HG03520 (cell line): ENCODE measurements around the gene CCDC51.
"Not testable (repeated sequence)": the region's sequence is repeated elsewhere in the genome, so short reads cannot be mapped to it uniquely, and the experiment has no call there.

Source experiments
- ATAC-seq: cut with Tn5 transposase; IDR thresholded peaks from one replicate; pipeline ENCODE4 v1.9.1; 2021; ENCODE audit warnings: mild to moderate bottlenecking, moderate library complexity; ENCODE audit not compliant: unreplicated experiment

Gene CCDC51

DNA sequence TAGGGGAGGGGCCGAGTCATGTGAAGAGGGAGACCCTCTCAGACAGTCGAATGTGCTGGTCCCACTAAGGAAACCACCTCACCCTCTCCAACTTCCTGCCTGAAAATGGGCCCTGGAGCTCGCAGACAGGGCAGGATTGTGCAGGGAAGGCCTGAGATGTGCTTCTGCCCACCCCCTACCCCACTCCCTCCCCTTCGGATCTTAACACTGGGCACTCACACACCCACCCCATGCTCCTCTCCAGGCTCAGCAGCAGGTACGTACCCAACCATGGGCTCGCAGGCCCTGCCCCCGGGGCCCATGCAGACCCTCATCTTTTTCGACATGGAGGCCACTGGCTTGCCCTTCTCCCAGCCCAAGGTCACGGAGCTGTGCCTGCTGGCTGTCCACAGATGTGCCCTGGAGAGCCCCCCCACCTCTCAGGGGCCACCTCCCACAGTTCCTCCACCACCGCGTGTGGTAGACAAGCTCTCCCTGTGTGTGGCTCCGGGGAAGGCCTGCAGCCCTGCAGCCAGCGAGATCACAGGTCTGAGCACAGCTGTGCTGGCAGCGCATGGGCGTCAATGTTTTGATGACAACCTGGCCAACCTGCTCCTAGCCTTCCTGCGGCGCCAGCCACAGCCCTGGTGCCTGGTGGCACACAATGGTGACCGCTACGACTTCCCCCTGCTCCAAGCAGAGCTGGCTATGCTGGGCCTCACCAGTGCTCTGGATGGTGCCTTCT, 26.6 kb upstream of the CCDC51 start:
- peak; percentile 2 for ATAC-seq

DNA sequence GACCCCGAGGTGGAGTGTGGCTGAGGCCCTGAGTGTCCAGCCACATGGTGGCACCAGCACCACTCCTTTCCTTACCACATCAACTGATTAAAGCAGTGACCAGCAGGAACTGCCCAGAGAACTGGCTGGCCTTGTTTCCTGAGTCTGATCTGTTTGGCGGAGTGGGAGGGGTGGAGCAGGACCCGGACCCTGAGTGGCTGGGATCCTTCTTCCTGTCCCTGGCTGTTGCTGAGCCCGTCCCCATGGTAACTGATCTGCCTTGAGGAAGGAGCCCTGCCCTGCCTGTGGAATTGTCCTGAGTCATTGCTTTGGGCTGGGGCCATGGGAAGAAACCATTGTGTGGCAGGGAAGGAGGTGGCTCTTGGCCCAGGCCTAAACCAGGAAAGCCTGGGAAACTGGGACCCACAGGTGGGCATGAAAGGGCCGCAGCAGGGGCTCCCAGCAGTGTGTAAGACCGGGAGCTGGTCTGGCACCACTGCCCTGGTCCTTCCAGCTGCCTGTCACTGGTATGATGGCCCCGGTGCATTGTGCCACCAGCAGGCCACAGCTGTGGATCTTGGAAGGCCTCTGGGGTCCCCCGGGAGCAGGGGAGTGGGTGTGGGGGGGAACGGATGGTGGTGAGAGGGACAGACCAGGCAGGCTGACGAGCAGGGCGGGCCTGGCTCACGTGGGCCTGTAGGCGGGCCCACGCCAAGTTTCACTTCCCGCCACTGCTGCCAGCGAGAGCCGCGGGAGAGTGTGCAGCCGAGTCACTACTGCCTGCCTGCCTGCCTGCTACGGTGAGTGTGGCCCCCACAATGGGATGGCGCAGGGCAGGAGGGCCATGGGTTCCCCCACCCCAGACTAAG, 25.8 kb upstream of the CCDC51 start:
- ATAC-seq = peak; percentile 73

DNA sequence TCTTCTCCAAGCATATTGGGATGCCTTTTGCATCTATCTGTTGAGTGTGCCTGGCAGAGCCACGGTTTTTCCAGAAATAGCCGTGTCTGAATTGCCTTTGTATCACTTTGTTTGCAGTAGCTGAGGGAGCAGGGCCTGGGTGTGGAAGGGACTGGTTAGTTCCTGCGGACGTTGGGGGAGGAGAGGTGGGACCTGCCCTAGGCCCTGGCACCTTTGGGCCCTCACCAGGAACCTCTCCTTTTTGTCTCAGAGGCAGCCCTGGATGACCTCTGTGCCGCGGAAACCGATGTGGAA, 25.3 kb upstream of the CCDC51 start:
- ATAC-seq = no peak

DNA sequence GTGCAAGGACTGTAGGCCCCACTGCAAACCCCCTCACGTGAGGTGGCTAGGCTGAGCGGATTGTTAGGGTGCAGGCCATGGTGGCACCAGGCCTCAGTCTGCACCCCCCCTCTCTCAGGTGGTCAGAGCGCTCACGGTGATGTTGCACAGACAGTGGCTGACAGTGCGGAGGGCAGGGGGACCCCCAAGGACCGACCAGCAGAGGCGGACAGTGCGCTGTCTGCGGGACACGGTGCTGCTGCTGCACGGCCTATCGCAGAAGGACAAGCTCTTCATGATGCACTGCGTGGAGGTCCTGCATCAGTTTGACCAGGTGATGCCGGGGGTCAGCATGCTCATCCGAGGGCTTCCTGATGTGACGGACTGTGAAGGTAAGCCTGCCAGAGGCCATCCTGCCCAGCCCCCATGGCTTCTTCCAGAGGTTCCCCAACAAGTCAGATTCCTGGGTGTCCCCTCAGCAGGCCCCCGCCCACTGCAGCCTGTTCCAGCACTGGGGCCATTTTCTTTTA, 24.8 kb upstream of the CCDC51 start:
- ATAC-seq = no peak

DNA sequence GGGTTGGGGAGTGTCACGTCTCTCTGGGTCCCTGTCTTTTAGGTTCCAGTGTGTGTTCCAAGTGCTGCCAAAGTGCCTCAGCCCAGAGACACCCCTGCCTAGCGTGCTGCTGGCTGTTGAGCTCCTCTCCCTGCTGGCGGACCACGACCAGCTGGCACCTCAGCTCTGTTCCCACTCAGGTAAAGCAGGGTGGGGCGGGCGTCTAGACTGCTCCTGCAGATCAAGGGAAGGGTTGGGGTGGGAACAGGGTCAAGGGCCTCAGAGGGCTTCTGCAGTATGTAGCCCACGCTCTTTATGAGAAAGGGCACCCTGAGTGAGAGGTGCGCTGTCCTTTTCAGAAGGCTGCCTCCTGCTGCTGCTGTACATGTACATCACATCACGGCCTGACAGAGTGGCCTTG, 23.8 kb upstream of the CCDC51 start:
- no peak for ATAC-seq

DNA sequence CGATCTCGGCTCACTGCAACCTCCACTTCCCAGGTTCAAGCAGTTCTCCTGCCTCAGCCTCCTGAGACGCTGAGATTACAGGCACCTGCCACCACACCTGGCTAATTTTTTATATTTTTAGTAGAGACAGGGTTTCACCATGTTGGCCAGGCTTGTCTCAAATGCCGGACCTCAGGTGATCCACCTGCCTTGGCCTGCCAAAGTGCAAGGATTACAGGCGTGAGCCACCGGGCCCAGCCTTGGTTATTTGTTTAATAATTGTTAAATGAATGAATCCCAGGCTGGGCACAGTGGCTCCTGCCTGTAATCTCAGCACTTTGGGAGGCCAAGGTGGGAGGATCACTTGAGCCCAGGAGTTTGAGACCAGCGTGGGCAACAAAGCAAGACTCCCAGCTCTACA, 21.8 kb upstream of the CCDC51 start:
- ATAC-seq = not testable (repeated sequence)

DNA sequence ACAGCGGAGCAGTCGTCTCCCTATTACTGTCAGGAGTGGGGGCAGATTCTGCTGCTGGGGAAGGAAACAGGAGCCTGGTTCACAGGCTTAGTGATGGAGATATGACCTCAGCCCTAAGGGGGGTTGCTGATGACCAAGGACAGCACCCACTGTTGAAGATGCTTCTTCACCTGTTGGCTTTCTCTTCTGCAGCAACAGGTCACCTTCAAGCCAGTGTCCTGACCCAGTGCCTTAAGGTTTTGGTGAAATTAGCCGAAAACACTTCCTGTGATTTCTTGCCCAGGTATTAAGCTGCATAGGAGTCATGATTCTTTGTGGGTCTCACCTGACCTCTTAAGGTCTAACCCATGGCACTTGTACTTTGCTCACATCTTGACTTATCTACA, 20.6 kb upstream of the CCDC51 start:
- no peak for ATAC-seq

DNA sequence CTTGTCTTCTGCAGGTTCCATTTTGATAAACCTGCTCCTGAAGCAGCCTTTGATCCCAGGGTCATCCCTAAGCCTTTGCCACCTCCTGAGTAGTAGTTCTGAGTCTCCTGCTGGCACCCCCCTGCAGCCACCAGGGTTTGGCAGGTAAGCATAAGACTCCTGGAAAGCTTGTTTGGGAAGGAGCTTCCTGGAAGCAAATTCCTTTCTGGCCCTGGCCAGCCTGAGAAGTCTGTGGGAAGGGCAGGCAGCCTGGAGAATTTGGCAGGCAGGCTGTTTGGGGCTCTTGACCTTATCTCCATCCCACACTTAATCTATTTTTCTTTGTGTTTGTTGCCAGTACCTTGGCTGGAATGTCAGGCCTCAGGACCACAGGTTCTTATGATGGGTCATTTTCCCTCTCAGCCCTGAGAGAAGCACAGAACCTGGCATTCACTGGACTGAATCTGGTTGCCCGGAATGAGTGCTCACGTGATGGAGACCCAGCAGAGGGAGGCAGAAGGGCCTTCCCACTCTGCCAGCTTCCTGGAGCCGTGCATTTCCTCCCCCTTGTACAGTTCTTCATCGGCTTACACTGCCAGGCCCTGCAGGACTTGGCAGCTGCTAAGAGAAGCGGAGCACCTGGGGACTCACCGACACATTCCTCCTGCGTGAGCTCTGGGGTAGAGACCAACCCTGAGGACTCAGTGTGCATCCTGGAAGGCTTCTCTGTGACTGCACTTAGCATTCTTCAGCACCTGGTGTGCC, 20.0 kb upstream of the CCDC51 start:
- ATAC-seq = no peak

DNA sequence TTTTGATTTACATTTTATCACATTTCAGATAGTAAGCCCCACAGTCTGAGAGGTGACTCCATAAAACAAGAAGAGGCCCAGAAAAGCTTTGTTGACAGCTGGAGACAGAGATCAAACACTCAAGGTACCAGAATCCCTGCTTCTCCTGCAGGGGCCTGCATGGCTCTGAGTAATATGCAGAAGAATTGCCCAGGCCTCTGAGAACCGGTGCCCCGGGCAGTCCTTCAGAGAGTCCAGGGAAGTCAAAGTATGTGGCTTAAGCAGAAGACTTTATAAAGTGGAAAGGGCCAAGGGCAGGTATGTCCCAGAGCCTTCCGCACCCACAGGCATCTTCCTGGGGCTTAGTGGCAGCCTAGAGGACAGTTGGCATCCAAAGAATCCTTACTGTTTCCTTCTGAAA, 19.4 kb upstream of the CCDC51 start:
- no peak for ATAC-seq

DNA sequence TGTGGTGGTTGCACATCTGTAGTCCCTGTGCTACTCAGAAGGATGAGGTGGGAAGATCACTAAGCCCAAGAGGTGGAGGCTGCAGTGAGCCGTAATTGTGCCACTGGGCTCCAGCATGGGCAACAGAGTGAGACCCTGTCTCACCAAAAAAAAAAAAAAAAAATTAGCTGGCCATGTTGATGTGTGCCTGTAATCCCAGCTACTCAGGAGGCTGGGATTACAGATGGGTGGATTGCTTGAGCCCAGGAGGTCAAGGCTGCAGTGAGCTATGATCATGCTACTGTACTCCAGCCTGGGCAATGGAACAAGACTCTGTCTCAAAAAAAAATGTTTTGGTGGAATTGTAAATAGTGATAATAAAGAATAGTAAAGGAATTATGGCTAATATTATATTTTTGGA, 16.5 kb upstream of the CCDC51 start:
- no peak for ATAC-seq

DNA sequence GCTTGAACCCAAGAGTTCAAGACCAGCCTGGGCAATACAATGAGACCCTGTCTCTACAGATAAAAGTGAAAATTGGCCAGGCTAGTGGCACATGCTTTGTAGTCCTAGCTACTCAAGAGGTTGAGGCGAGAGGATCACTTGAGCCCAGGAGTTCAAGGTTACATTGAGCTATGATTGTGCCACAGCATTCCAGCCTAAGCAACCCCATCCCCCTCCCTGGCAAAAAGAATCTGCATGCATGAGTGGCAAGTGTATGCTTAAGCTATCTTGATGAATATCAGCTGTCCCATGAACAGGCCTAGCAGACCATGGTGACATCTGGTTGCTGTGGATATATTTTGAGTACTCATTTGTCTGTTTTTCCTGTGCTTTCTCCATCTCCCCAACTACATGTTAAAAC, 11.4 kb upstream of the CCDC51 start:
- ATAC-seq = no peak

DNA sequence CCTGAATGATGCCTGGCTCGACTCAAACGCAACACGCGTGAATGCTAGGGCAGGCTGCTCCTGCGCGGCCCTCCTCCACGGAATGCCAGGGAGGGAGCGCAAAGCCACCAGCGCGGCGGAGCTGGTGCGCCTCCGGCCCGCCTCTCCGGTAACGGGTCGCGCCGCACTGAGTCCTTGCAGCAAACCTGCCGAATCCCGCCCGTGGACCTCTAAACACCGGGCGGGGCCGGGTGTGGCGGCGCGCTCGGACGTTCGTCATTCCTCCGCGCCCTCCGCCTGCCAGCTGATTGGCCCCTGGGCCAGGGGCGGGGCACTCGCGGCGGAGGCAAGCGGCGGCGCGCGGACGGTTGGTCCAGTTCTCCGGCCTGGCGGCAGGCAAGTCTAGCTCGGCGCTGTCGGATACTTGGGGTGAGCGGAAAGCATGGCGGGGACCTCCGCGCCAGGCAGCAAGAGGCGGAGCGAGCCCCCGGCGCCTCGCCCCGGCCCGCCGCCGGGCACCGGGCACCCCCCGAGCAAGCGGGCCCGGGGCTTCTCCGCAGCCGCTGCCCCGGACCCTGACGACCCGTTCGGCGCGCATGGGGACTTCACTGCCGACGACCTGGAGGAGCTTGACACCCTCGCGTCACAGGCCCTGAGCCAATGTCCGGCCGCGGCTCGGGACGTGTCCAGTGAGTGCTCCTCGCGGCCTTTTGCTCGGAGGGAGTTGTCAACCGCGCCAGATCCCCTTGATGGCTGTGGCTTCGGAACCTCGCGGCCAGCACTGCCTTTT, 6.7 kb upstream of the CCDC51 start, which contains the start of gene ATRIP:
ATRIP (plus strand) TSS at position 313 of the 769 bp plus-strand sequence; CDS start at position 422, 109 bp downstream.
- ATAC-seq = peak; percentile 90

DNA sequence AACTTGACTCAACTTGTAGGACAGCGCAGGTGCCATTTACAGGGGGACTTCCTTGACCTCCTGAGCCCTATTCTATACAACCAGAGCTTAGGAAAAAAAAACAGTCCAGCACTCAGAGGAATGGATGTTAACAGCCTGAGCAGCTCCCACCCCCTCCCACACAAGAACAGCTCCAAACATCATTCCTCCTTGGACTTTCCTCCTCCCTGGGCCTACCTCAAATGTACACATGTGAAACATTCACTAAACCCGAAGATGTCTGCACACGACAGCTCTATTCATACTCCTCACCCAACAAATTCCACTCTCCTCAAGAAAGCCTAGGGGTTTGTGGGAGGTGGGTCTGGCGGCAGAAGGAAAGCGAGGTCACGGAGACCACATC, 6.1 kb upstream of the CCDC51 start:
- ATAC-seq = no peak

DNA sequence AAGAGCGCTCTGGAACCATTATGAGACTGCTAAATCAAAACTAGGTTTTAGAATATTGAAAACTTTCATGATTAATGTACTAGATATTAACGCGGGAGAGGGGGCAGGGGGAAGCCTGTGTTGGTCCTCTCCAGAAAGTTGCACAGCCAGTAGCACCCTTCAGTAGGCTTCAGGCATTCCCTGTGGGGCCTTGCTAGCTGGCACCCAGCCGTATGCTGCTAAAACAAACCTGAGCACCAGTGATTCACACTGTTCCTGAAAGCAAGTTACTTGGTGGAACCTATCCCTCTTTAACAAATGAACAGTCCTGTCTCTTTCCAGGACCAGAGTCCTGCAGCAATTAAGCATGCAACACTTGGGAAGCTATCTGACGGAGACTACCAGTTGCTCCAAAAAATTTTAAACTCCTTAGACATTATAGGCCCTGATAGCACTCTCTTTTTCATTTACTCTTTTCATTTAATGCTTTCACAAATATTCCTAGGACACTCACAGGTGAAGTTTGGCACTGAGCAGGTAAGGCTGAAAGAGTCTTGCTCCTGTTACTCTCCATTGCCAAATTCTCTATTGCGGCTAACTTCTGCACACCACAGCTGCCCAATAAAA, 5.5 kb upstream of the CCDC51 start:
- ATAC-seq = no peak

DNA sequence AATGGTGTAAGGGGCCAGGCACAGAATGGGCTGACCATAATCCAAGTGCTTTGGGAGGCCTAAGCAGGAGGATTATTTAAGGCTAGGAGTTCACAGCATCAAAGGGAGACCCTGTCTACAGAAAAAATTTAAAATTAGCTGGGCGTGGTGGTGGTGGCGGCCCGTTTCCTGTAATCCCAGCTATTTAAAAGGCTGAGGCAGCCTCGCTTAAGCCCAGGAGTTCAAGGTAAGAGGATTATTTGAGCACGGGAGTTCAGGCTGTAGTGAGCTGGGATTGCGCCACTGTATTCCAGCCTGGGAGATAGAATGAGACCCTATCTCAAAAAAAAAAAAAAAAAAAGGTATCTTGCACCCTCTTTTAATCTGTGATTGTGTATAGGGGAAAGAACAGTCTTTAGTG, 2.0 kb upstream of the CCDC51 start:
- no peak for ATAC-seq

DNA sequence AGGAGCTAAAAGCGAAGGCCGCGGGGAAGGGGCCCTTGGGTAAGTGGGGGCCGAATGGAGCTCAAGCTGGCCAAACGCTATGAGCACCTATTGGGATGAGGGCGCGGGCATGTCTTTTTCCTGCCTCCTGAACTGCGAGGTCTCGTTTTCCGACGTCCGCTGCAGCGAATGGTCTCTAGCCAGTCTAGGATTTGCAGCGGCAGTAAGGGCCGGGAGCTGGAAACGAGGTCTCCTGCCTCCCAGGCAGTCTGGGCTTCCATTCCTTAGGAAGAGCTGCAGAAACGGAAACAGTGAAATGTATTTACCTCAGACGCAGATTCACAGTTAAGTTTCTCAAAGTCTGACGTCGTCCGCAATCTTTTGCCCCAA, 655 bp upstream of the CCDC51 start:
- no peak for ATAC-seq

DNA sequence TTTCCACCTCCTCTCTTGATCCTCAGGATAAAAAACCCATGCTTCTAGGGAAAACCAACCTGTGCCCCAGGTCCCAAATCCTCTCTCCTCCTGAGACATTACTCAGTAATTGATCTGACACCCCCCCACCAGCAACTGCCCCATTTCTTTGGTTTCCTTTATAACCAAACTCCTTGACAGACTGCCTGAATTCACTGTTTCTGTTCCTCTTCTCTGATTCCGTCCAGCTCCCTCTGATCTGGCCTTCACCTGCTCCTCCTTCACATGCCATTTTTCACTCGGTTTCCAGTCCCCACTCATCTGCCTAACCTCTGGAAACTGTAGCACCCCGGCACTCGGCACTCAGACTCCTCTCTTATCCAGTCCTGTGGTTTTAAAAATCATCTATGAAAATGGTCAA, 2.1 kb downstream of the CCDC51 start:
- no peak for ATAC-seq

DNA sequence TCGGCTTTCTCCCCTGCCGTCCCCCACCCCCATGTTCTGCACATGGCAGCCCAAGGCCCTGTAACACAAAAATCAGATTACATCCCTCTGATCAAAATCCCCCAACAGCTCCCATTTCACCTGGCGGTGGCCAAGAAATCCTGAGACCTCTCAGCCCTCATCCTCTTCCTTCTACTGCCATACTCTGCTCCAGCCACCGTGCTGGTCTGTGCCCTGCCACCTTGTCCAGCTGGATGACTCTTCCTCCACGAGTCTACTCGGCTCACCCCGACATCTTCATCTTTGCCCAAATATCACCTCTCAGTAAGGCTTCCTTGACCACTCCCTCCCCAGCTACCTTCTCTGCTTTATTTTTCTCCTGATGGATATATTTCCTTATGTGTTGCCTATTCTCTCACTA, 3.1 kb downstream of the CCDC51 start:
- no peak for ATAC-seq

DNA sequence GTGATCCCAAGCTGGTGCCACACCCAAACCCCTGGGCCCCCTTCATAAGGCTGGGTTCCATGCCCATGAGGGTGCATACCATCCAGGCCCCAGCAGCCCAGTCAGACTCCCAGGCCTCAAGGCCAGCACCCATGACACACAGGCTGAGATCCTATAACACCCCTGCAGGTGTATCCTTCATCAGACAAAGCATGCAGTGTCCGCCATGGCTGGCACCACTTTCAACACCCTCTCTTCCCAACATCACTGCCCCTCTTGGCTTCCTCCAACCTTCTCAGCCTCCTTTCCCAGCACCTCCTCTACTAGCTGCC, 3.5 kb downstream of the CCDC51 start:
- ATAC-seq = no peak

DNA sequence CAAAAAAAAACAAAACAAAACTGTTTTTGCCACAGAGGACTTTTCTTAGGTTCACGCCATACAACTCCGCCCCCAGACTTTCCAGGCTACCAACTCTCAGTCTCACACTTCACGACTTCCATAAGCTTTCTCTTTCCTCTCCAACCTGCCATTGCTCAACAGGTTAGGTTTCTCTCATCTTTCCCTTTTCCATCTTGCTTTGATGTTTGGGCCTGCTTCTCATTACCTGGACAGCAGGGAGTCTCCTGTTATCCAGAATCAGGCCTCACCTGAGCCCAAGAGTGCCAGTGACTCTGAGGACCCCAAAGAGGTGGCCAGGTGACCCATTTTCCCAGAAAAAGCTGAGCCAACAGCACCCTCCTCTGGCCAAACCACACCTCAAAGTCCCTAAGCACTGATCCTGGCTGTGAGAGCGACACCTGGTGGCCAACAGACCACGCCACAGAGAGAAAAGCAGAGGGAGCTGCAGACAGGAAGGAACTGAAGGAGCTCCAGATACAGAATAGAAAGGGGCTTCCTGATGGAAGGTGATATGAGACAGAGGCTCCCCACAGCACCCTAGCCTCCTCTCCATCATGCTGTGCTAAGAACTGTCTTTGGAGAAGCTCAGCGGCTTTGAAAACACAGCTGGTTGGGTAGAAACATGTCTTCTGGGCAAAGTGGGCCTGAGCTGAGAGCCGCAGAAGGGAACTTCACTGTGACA, 4.0 kb downstream of the CCDC51 start:
- ATAC-seq = peak; percentile 35
